H54 (cell line): ENCODE results near the gene TSPAN6.
A peak's percentile ranks its signal among the peaks of the same experiment; 100 is the strongest.

Experiments
- DNase-seq: peaks from one replicate; pipeline ENCODE4 v3.0.0; 2011; ENCODE audit warnings: low spot score, mixed read lengths; ENCODE audit not compliant: insufficient read length
- FAIRE-seq: peaks from 3 replicates; lab custom pipeline; 2011; peaks lifted over from hg19 to GRCh38; lab: Jason Lieb, UNC
- POLR2A ChIP-seq: IDR thresholded peaks from 2 replicates; pipeline ENCODE4 v1.6.1; 2011; ENCODE audit warnings: low read depth, mild to moderate bottlenecking, low read length

The TSPAN6 gene

GRCh38 chrX:100635040-100635439 is 1.6 kb downstream of the TSPAN6 start:
- FAIRE-seq (no peak), DNase-seq (no peak)
- TF ChIP-seq POLR2A: no peak

DNA sequence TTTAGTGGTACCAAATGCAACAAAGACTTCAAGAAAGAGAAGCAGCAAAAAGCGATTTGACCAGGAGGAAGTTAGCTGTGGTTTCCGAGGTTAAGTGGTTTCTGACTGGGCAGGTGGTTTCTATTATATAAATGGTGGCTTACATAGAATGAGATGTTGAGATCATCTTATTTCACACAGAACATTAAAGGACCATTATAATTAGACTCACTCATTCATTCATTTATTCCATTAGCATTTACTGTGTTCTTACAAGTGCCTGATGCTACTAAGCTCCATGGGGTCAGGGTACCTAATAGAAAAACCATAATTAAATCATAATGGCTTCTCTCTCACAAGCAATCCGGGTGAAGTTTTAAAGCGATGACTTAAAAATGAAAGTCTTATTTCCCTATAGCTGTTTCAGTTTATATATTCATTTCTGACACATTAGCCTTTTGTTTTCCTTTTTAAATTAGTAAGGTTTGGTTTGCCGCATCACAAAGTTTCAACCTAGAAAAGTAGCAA is 10.6 kb downstream of the TSPAN6 start:
- FAIRE-seq: no peak
- no peak for TF ChIP-seq POLR2A
- DNase-seq: no peak

DNA sequence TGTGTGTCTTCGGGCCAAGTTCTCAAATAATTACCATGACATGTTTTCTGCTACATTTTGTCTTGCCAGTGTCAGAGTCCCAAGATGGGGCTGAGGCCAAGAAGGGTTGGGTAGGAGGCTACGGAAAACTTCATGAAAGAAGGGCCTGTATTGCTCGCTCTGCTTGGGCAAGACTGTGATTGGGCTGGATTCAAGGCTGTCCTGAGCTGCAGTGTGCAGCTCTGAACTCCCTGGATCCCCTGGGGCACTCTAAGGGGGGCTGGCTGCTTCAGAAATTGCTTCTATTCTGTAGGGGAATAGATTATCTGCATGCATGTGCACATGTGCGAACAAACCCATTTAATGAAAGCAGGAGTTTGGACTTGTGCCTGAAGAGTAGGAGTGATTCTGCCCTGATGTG is 13.6 kb downstream of the TSPAN6 start:
- no peak for DNase-seq
- FAIRE-seq: no peak
- no peak for TF ChIP-seq POLR2A

DNA sequence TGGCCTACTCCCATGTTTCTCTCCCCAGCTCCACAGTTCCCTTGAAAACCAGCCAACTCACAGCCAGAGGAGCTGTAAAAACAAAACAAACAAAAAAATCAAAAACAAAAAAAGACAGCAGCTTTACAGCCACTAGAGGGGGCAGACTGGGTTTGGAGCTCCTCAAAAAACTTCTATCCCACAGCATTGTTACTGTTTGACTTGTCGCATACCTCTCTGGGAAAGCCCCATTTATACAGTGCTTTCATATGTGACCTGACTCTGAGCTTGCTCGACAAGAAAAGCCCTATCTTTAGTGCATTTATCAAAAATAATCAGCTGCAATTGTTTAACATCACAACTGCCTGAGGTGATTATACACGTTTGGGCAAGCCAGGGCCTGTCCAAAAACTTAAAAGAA is 21.6 kb downstream of the TSPAN6 start:
- FAIRE-seq (peak; percentile 64), DNase-seq (peak; percentile 9)
- TF ChIP-seq POLR2A: no peak

GRCh38 chrX:100611951-100612350 is 24.7 kb downstream of the TSPAN6 start:
- no peak for TF ChIP-seq POLR2A
- no peak for DNase-seq
- no peak for FAIRE-seq

GRCh38 chrX:100609591-100609990 is 27.0 kb downstream of the TSPAN6 start:
- TF ChIP-seq POLR2A: no peak
- FAIRE-seq: no peak
- no peak for DNase-seq

DNA sequence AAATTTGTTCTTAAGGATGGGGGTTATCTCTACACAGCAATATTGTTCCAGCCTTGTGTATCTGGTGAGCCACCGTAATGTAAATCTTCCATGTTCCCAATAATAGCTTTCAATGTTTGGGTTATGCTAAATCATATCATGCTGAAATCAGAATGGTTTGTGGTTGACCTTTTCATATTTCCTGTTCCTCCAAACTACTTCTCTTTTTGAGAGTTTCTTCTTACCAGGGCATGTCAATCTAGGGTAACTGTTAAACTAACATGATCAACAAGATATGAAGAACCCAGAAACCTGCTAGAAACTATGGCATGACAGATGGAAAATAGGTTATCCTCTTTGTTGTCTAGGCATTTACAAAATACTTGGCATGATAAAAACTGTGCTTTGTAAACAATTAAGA is 29.9 kb downstream of the TSPAN6 start:
- FAIRE-seq (no peak), DNase-seq (no peak)
- no peak for TF ChIP-seq POLR2A

DNA sequence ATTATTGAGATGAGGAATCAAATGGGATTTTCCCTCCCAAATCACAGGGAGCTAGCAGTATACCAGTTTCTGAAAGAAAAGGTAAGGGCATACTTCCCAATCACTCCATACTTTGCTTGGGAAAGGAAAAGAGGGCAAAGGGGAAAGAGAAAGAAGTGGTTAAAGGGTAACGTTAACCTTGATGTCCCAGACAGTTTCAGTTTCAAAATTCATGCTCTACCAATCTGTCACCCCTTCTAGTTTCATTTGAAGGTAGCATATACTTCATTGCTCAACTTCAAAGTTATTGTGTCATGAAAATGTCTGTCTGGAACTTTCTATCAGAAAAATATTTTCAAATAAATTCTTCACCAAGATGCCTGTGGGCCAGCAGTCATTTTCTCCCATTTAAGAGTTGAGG is 35.8 kb downstream of the TSPAN6 start:
- TF ChIP-seq POLR2A: no peak
- no peak for FAIRE-seq
- DNase-seq: no peak

GRCh38 chrX:100600340-100600739 is 36.3 kb downstream of the TSPAN6 start:
- no peak for TF ChIP-seq POLR2A
- DNase-seq (no peak), FAIRE-seq (no peak)

GRCh38 chrX:100599456-100599855 is 37.1 kb downstream of the TSPAN6 start:
- FAIRE-seq (no peak), DNase-seq (no peak)
- no peak for TF ChIP-seq POLR2A

GRCh38 chrX:100596601-100597000 is 40.0 kb downstream of the TSPAN6 start:
- FAIRE-seq (no peak), DNase-seq (no peak)
- no peak for TF ChIP-seq POLR2A

DNA sequence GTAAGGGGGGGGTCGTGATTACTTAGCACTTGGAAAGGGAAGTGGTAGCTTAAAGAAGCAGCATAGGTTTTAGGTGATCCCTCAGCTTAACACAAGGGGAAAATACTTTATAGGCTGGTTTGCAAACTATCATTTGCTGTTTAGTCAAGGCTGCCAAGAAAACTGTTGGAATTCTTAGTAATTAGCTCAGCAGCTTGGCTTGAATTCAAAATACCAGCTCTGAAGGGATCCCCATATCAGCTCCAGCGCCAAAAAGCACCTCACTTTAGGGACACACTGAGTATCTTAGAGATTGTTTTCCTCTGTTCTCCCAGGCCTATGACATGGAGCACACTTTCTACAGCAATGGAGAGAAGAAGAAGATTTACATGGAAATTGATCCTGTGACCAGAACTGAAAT is 43.0 kb downstream of the TSPAN6 start:
- DNase-seq (no peak), FAIRE-seq (no peak)
- no peak for TF ChIP-seq POLR2A

DNA sequence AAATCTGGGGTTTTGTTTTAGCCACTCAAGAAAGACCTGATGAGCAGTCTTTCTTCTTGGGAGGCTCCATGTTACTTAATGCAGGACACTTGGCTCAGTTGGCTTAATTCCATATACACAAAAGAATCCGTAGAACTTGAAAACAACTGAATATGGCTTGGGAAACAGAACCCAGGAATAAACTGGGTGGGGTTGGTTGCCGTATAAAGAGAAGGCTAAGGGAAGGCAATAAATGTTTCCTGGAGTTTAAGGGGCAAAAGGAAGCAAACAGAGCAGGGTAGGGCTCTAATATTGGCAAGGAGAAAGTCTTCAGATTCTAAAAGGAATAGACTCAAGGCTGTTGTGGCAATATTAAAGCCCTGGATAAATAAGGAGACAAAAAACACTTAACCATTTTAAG is 43.5 kb downstream of the TSPAN6 start:
- FAIRE-seq (no peak), DNase-seq (no peak)
- TF ChIP-seq POLR2A: no peak

GRCh38 chrX:100591256-100592051 is 45.2 kb downstream of the TSPAN6 start:
- DNase-seq: no peak
- TF ChIP-seq POLR2A: no peak
- FAIRE-seq: no peak

- no peak for TF ChIP-seq POLR2A
- FAIRE-seq: no peak
Measured at GRCh38 chrX:100587861-100588260, 48.7 kb downstream of the TSPAN6 start.

More at GRCh38 chrX:100587861-100588260, 48.7 kb downstream of the TSPAN6 start:
- no peak for DNase-seq
